MCF 10A (cell line): Measurements from ENCODE around the gene ARHGAP23. TPM values are rescaled to one million over a fixed set of nuclear protein-coding genes. Genes with fewer than 3 reads are reported as not detected.
"Not testable (repeated sequence)": the region's sequence is repeated elsewhere in the genome, so short reads cannot be mapped to it uniquely, and the experiment has no call there.

ENCODE experiments used
- BruUV-seq: library from RNA; stranded (reverse); fragments of 400-500 nt; replicated peaks from 2 replicates; lab custom pipeline; 2021; lab: Mats Ljungman, UMichigan
- CTCF ChIA-PET: fragments of 300-600 bp; sonication (Branson Sonifier 250); formaldehyde crosslinking; extraction: SDS; loops from one replicate; lab custom pipeline; 2021; ENCODE audit warnings: antibody characterized with exemption, inconsistent platforms; lab: Yijun Ruan, JAX
- POLR2A ChIA-PET: fragments of 300-600, 350-650 bp; sonication (Branson Sonifier 250); formaldehyde crosslinking; extraction: SDS; loops from one replicate; lab custom pipeline; 2020; ENCODE audit warnings: antibody characterized with exemption, inconsistent platforms; lab: Yijun Ruan, JAX
- DNase-seq: peaks from one replicate; pipeline ENCODE4 v3.0.0-alpha.2; 2018; ENCODE audit not compliant: unreplicated experiment
- H3K27ac Mint-ChIP-seq: one replicate; pipeline ENCODE4 v1.8.0; 2022; ENCODE audit warnings: mild to moderate bottlenecking, low read depth, mixed read lengths; ENCODE audit not compliant: unreplicated experiment
- H3K27me3 Mint-ChIP-seq: one replicate; pipeline ENCODE4 v1.8.0; 2022; ENCODE audit warnings: mixed read lengths; ENCODE audit not compliant: insufficient read depth, unreplicated experiment
- H3K36me3 Mint-ChIP-seq: one replicate; pipeline ENCODE4 v1.8.0; 2022; ENCODE audit warnings: mild to moderate bottlenecking, moderate library complexity, mixed read lengths; ENCODE audit not compliant: insufficient read depth, unreplicated experiment
- H3K4me1 Mint-ChIP-seq: one replicate; pipeline ENCODE4 v1.8.0; 2022; ENCODE audit warnings: mixed read lengths; ENCODE audit not compliant: insufficient read depth, unreplicated experiment
- H3K4me3 Mint-ChIP-seq: one replicate; pipeline ENCODE4 v1.8.0; 2022; ENCODE audit warnings: mild to moderate bottlenecking, moderate library complexity, mixed read lengths; ENCODE audit not compliant: unreplicated experiment
- H3K9me3 Mint-ChIP-seq: one replicate; pipeline ENCODE4 v1.8.0; 2022; ENCODE audit warnings: mixed read lengths; ENCODE audit not compliant: unreplicated experiment
- CTCF ChIP-seq: fragments of 200-600 bp; IDR thresholded peaks from one replicate; pipeline ENCODE4 v1.8.0; 2022; ENCODE audit warnings: antibody characterized with exemption, mild to moderate bottlenecking; ENCODE audit not compliant: unreplicated experiment
- intact Hi-C: fragments of 100-400 bp; cut with micrococcal nuclease; formaldehyde crosslinking; loops from 2 replicates; pipeline ENCODE4 v1.14.1; 2022
- total RNA-seq: library from RNA; stranded (reverse); gene quantifications from 2 replicates; pipeline ENCODE4 v1.2.3, GENCODE V29; 2022

ARHGAP23 gene
- total RNA-seq, 1 experiment from 2014 or later, result 23.2 TPM

- H3K9me3 Mint-ChIP-seq, result no peaks in the 10 kb centered on the region
- BruUV-seq, result TSS peak; percentile 38
- no peak overlapping the region for H3K4me3 Mint-ChIP-seq
- intact Hi-C loops, result no loop called here
- CTCF ChIA-PET, result no interaction called here
- H3K4me1 Mint-ChIP-seq, result peaks cover 7% of the 10 kb centered on the region
- DNase-seq, result peak; percentile 11
- H3K36me3 Mint-ChIP-seq, result peaks cover 6% of the 10 kb centered on the region
- POLR2A ChIA-PET, result no interaction called here
- H3K27ac Mint-ChIP-seq, result peak overlapping the region; percentile 29
- peaks cover 9% of the 10 kb centered on the region for H3K27me3 Mint-ChIP-seq
- TF ChIP-seq CTCF, result no peak
Measured at GRCh38 chr17:38511150-38512108, 83.2 kb downstream of the ARHGAP23 start.

GRCh38 chr17:38512473-38513058, 84.3 kb downstream of the ARHGAP23 start:
- peaks cover 7% of the 10 kb centered on the region for H3K4me1 Mint-ChIP-seq
- BruUV-seq, result no TSS peak
- H3K36me3 Mint-ChIP-seq, result peaks cover 6% of the 10 kb centered on the region
- intact Hi-C loops, result no loop called here
- ChIA-PET CTCF (interaction anchor here (1.5 kb wide), 1 partner anchor 20 kb away, joined by 3 read pairs; no protein-coding TSS in a partner anchor), POLR2A (no interaction called here)
- no peak for DNase-seq
- TF ChIP-seq CTCF, result no peak
- peaks cover 9% of the 10 kb centered on the region for H3K27me3 Mint-ChIP-seq
- H3K4me3 Mint-ChIP-seq, result no peak overlapping the region
- H3K9me3 Mint-ChIP-seq, result no peaks in the 10 kb centered on the region
- H3K27ac Mint-ChIP-seq, result no peak overlapping the region

- H3K36me3 Mint-ChIP-seq, POLR2A ChIA-PET, H3K4me1 Mint-ChIP-seq, H3K9me3 Mint-ChIP-seq, CTCF ChIA-PET, H3K4me3 Mint-ChIP-seq, H3K27ac Mint-ChIP-seq, intact Hi-C loops, BruUV-seq, DNase-seq: not testable (repeated sequence)
- H3K27me3 Mint-ChIP-seq, result peaks cover 36% of the 10 kb centered on the region
Measured at GRCh38 chr17:38526526-38526925, 98.3 kb downstream of the ARHGAP23 start.

GRCh38 chr17:38528141-38528540, 99.9 kb downstream of the ARHGAP23 start:
- POLR2A ChIA-PET, BruUV-seq, H3K4me3 Mint-ChIP-seq, H3K9me3 Mint-ChIP-seq, CTCF ChIA-PET, H3K4me1 Mint-ChIP-seq, DNase-seq, H3K27ac Mint-ChIP-seq, H3K36me3 Mint-ChIP-seq, intact Hi-C loops: not testable (repeated sequence)
- H3K27me3 Mint-ChIP-seq, result peaks cover 51% of the 10 kb centered on the region

GRCh38 chr17:38530856-38531255, 102.6 kb downstream of the ARHGAP23 start:
- H3K4me3 Mint-ChIP-seq, intact Hi-C loops, H3K4me1 Mint-ChIP-seq, POLR2A ChIA-PET, H3K9me3 Mint-ChIP-seq, H3K27ac Mint-ChIP-seq, DNase-seq, BruUV-seq, H3K36me3 Mint-ChIP-seq: not testable (repeated sequence)
- CTCF ChIA-PET, result interaction anchor here (0.6 kb wide), 1 partner anchor 1772 kb away, joined by 3 read pairs; no protein-coding TSS in a partner anchor
- H3K27me3 Mint-ChIP-seq, result peaks cover 59% of the 10 kb centered on the region

GRCh38 chr17:38531761-38532160, 103.5 kb downstream of the ARHGAP23 start:
- H3K27me3 Mint-ChIP-seq, result peaks cover 68% of the 10 kb centered on the region
- H3K4me3 Mint-ChIP-seq, H3K36me3 Mint-ChIP-seq, POLR2A ChIA-PET, CTCF ChIA-PET, H3K4me1 Mint-ChIP-seq, intact Hi-C loops, DNase-seq, BruUV-seq, H3K27ac Mint-ChIP-seq, H3K9me3 Mint-ChIP-seq: not testable (repeated sequence)
